ENCODE measurements around the gene ANKRD13B. TPM values are rescaled to one million over a fixed set of nuclear protein-coding genes. Genes with fewer than 3 reads are reported as not detected.
A peak's percentile ranks its signal among the peaks of the same experiment; 100 is the strongest.

Gene ANKRD13B
- total RNA-seq, 1 donor from 2014 or later: 34.1 TPM

DNA sequence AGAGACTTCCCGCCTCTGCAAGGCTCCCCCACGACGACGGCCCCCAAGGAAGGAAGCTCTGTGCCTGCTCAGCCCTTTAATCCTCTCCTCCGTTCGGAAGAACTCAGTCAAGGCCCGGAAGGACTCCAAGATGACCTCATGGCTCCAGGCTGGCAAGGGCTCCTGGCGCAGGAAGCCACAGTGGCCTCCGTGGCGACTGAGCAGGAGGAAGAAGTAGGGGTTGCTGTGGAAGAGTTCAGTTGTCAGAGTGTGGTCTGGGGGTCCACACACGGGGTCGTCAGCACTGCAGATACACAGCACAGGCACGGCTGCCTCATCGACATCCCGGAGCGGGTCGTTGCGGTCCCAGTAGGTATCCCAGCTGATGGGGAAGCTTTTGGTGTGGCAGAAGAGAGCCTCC lies 30.3 kb upstream of the ANKRD13B start:
- H3K27me3 Mint-ChIP-seq (ENCODE audit: low read depth): no peaks in the 10 kb centered on the region
- intact Hi-C loops (cut with micrococcal nuclease): loop anchor here (10.0 kb wide), 1 partner anchor 418 kb away; no protein-coding TSS in a partner anchor
- H3K27ac Mint-ChIP-seq: no peak overlapping the region
- H3K9me3 Mint-ChIP-seq: no peaks in the 10 kb centered on the region
- H3K4me1 Mint-ChIP-seq (ENCODE audit: low read depth): peaks cover 28% of the 10 kb centered on the region
- no peak overlapping the region for H3K4me3 Mint-ChIP-seq (ENCODE audit: low read depth)
- peaks cover 47% of the 10 kb centered on the region for H3K36me3 Mint-ChIP-seq (ENCODE audit: low read depth)
- DNase-seq (ENCODE audit: low spot score): no peak

DNA sequence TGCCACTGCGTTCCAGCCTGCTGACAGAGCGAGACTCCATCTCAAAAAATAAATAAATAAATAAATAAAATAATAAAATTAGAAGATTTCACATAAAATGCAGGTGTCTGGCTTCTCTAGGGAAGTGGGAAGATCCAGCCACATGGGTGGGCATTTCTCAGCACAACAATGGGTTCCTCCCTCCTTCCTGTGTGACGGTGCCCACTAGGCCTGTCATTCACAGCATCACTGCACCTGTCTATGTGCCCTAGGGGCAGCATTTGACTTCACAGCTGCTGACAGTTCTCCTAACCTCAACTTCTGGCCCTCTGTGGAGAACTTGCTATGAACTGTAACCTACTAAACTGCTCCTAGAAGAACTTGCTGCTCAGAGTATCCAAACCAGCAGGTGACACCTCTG lies 29.1 kb upstream of the ANKRD13B start:
- no peak overlapping the region for H3K27ac Mint-ChIP-seq
- H3K36me3 Mint-ChIP-seq (ENCODE audit: low read depth): peaks cover 50% of the 10 kb centered on the region
- no peak for DNase-seq (ENCODE audit: low spot score)
- intact Hi-C loops (cut with micrococcal nuclease): loop anchor here (10.0 kb wide), 1 partner anchor 419 kb away; no protein-coding TSS in a partner anchor
- peaks cover 22% of the 10 kb centered on the region for H3K4me1 Mint-ChIP-seq (ENCODE audit: low read depth)
- H3K4me3 Mint-ChIP-seq (ENCODE audit: low read depth): peak overlapping the region; percentile 60
- no peaks in the 10 kb centered on the region for H3K27me3 Mint-ChIP-seq (ENCODE audit: low read depth)
- H3K9me3 Mint-ChIP-seq: no peaks in the 10 kb centered on the region

DNA sequence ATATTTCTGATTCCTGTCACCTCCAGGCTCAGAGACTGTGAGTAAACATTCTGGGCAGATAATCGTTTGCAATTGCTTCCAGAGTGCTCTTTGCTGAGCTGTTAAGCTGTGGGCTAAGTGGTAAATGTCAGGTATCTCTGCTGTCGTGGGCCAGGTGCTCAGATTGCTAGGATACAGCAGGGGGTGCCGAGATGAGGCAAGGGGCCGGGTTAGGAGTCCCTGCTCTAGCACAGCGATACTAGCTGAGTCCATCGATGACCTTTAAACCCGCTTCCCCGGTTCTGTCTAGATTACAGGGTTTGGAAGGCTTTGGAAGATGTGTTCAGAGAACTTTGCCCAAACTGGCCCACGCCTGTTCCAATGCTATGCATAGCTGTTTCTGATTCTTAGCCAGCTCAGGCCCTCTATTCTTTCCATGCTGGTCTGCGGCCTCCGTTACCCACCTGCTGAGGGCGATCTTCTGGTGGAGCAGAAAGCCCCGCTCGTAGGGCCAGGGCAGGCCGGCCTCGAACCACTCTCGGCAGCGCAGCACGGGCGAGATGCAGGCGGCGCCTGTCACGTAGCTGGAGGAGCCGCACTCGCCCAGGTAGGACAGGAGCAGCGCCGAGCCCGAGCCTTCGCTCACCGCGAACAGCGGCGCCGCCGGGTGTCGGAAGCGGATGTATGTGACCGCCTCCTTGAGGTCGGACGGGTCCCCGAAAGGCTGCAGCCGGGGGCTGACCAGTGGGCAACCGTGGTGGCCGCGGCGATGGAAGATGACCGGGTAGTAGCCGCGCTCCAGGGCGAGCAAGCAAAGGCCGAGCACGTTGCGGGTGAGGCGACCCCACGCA lies 27.1 kb upstream of the ANKRD13B start:
- H3K4me1 Mint-ChIP-seq (ENCODE audit: low read depth): peaks cover 25% of the 10 kb centered on the region
- DNase-seq (ENCODE audit: low spot score): peak; percentile 65
- peak overlapping the region; percentile 92 for H3K4me3 Mint-ChIP-seq (ENCODE audit: low read depth)
- H3K27me3 Mint-ChIP-seq (ENCODE audit: low read depth): no peaks in the 10 kb centered on the region
- intact Hi-C loops (cut with micrococcal nuclease): loop anchor here (5.0 to 10.0 kb wide), 4 partner anchors 174 to 421 kb away; partner anchors contain the start of genes NUFIP2, SSH2 and TAOK1
- peak overlapping the region; percentile 87 for H3K27ac Mint-ChIP-seq
- no peaks in the 10 kb centered on the region for H3K9me3 Mint-ChIP-seq
- H3K36me3 Mint-ChIP-seq (ENCODE audit: low read depth): peaks cover 43% of the 10 kb centered on the region

DNA sequence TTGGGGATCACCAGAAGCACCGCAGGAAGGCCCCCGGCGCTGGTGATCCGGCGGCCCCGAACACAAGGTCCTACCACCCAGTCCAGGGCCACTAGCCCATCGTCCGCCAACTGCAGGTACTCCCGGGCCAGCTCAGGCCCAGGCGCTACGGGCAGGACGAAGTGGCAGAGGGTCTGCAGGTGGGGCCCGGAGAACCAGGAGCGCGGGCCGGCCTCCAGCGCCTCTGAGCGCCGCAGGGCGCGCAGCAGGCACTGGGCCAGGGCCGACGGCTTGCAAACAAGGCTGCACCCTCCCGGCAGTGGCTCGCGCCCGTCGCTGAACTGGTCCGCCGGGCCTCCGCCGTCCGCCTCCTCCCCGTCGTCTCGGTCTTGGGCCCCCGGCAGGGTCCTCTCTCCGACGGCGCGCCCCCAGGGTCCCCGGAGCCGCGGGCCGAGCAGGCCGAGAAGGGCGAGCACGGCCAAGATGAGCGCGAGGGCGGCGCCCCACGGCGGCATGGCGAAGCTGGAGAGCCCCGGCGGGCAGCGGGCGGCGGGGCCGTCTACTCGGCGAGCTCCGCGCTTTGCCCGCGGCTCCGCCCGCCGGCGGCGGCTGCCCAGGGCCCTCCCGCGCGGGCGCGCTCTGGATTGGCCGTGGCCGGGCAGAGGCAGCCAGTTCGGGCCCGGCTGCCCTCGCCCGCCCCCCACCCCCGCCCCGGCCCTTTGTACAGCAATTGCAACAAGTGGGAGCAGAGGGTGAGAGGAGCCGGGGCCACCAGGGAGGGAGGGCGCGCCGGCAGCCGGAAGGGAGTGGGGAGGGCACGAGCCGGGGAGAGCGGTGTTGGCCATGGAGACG lies 26.2 kb upstream of the ANKRD13B start, which contains the start of gene ABHD15:
Gene ABHD15 (minus strand): TSS at position 565 of the 831 bp plus-strand sequence. CDS start 71 bp downstream, at position 494.
- H3K27ac Mint-ChIP-seq: peak within 1 kb of the TSS; percentile 96
- DNase-seq (ENCODE audit: low spot score): peak; percentile 70
- H3K9me3 Mint-ChIP-seq: no peaks in the 10 kb centered on the region
- peaks cover 39% of the 10 kb centered on the region for H3K36me3 Mint-ChIP-seq (ENCODE audit: low read depth)
- H3K4me3 Mint-ChIP-seq (ENCODE audit: low read depth): peak within 1 kb of the TSS; percentile 94
- H3K27me3 Mint-ChIP-seq (ENCODE audit: low read depth): no peaks in the 10 kb centered on the region
- H3K4me1 Mint-ChIP-seq (ENCODE audit: low read depth): peaks cover 28% of the 10 kb centered on the region
- intact Hi-C loops (cut with micrococcal nuclease): loop anchor here (5.0 to 10.0 kb wide), 4 partner anchors 174 to 422 kb away; partner anchors contain the start of genes NUFIP2, SSH2 and TAOK1

DNA sequence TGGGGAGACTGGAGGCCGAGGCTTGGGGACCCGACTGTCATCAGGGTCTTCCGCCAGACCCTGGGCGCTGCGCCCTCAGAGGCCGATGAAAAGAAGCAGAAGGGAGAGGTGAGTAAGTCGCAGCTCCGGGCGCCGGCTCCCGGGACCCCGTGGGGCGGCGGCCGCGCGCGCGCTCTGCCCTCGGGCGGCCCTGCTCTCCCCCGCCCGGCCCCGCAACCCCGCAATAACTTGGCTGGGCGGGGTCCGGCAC lies 25.7 kb upstream of the ANKRD13B start:
- Mint-ChIP-seq H3K36me3 (ENCODE audit: low read depth) (peaks cover 33% of the 10 kb centered on the region), H3K27ac (peak overlapping the region; percentile 96), H3K4me1 (ENCODE audit: low read depth) (peaks cover 25% of the 10 kb centered on the region), H3K27me3 (ENCODE audit: low read depth) (no peaks in the 10 kb centered on the region), H3K4me3 (ENCODE audit: low read depth) (peak overlapping the region; percentile 94), H3K9me3 (no peaks in the 10 kb centered on the region)
- intact Hi-C loops (cut with micrococcal nuclease): loop anchor here (5.0 to 10.0 kb wide), 4 partner anchors 175 to 422 kb away; partner anchors contain the start of genes NUFIP2, SSH2 and TAOK1
- DNase-seq (ENCODE audit: low spot score): no peak

DNA sequence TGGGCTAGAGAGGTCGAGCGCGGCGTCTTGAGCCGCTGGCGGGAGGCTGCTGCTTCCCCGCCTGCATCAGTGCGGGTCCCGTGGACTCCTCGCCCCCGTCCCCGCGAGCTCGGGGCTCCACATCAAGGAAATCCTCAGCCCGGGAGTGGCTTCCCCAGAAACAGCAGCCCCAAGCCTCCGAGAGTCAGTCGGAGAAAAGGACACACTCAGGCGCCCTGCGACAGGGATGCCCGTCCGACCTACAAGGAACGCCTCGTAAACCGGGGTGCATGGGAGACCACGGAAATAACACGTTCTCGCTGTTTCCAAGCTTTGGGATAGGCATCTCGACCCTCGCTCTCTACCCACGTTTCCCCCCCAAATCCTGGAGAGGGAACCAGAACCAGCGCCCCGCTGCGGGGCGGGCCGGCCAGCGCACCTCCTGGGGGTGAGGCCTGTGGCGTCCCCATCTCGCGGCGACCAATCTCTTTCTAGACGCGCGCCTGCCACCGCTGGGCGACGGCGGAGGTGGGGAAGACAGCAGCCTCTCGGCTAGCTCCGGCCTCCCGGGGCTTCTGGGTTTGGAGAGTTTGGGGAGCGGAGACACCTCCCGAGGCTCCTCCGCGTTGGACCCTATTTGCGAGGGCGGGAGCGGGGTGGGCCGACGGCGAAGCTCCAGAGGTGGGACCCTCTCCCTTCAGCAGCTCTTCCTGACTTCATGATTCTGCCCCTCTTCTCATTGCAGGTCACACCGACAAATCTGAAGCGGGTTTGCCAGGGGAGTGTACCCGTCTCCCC lies 25.2 kb upstream of the ANKRD13B start:
- peak overlapping the region; percentile 94 for H3K4me3 Mint-ChIP-seq (ENCODE audit: low read depth)
- peak; percentile 79 for DNase-seq (ENCODE audit: low spot score)
- H3K27ac Mint-ChIP-seq: peak overlapping the region; percentile 96
- H3K36me3 Mint-ChIP-seq (ENCODE audit: low read depth): peaks cover 28% of the 10 kb centered on the region
- H3K4me1 Mint-ChIP-seq (ENCODE audit: low read depth): peaks cover 25% of the 10 kb centered on the region
- H3K27me3 Mint-ChIP-seq (ENCODE audit: low read depth): no peaks in the 10 kb centered on the region
- no peaks in the 10 kb centered on the region for H3K9me3 Mint-ChIP-seq
- intact Hi-C loops (cut with micrococcal nuclease): loop anchor here (1.0 to 10.0 kb wide), 6 partner anchors 22 to 423 kb away; partner anchors contain the start of genes GIT1, NUFIP2, SSH2 and TAOK1

DNA sequence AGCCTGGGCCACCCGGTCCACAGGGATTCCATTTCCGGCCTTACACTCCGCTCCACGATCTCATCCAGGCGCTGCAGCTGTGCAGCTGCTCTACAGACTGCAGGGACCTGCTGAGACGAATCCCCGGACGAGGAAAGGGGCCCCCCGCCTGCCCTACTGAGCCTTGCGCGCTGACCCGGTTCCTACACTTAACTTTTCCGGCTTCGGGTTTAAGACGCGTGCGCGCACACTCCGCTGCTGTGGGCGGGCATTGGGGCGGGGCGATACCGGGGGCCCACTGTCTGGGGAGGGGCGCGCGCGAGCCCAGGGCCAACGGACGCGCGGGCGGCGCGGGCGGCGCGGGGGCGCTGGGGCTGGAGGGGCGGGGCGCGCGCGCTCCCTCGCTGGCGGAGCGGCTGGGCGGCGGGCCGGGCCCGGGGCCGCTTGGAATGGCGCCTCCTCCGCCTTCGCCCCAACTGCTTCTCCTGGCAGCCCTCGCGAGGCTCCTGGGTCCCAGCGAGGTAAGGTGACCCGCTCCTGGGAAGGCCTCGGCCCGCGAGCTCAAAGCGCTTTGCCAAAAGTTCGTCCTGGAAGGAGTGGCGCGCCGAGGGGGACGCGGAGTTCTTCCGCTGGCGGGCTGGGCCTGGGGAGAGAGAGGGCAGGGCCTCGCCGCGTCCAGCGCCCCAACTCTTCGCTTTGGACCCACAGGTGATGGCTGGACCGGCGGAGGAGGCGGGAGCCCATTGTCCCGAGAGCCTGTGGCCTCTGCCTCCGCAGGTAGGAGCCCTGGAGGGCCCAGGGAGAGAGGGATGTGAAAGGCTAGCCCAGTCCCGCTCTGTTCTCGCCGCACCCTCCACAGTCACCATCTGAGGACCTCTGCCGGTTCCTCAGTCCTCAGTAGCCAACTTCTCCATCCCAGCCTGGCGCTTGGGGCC lies 24.3 kb upstream of the ANKRD13B start, which contains the start of gene TP53I13:
Gene TP53I13 (plus strand): TSS at position 371 of the 914 bp plus-strand sequence. CDS start 58 bp downstream, at position 429.
- peaks cover 25% of the 10 kb centered on the region for H3K4me1 Mint-ChIP-seq (ENCODE audit: low read depth)
- H3K27me3 Mint-ChIP-seq (ENCODE audit: low read depth): no peaks in the 10 kb centered on the region
- no peaks in the 10 kb centered on the region for H3K9me3 Mint-ChIP-seq
- peaks cover 31% of the 10 kb centered on the region for H3K36me3 Mint-ChIP-seq (ENCODE audit: low read depth)
- intact Hi-C loops (cut with micrococcal nuclease): loop anchor here (1.0 to 10.0 kb wide), 6 partner anchors 21 to 424 kb away; partner anchors contain the start of genes GIT1, NUFIP2, SSH2 and TAOK1
- H3K27ac Mint-ChIP-seq: peak within 1 kb of the TSS; percentile 96
- peak within 1 kb of the TSS; percentile 94 for H3K4me3 Mint-ChIP-seq (ENCODE audit: low read depth)
- DNase-seq (ENCODE audit: low spot score): peak; percentile 85

DNA sequence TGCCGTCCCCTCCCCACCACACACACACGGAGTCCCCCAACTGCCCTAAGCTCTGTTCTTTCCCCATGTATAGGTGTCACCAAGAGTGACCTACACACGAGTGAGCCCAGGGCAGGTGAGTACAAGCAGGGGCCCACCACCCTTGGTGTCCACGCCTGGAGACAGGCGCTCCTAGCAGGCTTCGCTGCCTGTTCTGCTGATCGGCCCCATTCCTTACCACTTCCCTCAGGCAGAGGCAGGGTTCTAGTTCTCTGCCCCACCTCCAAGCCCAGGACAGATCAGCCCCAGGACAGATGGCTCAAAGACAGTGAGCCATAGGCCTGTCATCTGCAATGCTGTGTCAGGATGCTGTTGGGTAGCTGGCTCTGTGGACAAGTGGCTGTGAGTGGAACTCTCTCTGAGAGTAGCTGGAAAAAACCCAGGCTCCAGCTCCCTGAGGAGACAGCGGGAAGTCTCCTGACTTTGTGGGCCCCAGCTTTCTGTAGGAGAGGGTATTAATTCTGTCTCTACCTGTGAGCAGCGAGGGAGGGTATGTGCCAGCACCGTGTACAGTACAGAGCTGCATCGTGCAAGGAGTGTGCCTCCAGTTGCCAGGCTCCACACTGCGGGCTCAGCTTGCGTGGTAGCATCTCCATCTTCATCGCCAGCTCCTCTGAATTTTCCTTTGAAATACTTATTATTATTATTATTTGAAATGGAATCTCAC lies 23.5 kb upstream of the ANKRD13B start:
- Mint-ChIP-seq H3K27me3 (ENCODE audit: low read depth) (no peaks in the 10 kb centered on the region), H3K4me3 (ENCODE audit: low read depth) (peak overlapping the region; percentile 84), H3K27ac (peak overlapping the region; percentile 51), H3K4me1 (ENCODE audit: low read depth) (peaks cover 19% of the 10 kb centered on the region), H3K36me3 (ENCODE audit: low read depth) (peaks cover 32% of the 10 kb centered on the region), H3K9me3 (no peaks in the 10 kb centered on the region)
- intact Hi-C loops (cut with micrococcal nuclease): loop anchor here (5.0 to 10.0 kb wide), 4 partner anchors 177 to 425 kb away; partner anchors contain the start of genes NUFIP2, SSH2 and TAOK1
- no peak for DNase-seq (ENCODE audit: low spot score)

DNA sequence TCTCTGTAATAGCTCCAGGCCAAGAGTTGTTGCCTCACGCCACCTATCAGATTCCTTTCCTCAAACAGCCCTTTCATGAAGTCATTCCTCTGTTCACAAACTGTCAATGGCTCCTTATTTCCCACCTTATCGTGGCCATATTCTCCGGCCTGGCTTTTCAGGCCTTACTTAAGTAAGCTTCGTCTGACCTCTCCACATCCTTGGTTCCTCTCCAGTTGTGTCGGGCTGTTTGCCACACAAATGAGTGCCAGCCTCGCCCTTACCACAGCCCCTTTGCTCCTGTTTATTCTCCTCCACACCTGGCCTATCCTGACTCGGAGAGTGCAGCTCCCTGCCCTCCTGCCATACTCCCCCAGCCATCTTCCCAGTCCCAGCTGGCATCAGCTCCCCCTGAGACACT lies 22.4 kb upstream of the ANKRD13B start:
- intact Hi-C loops (cut with micrococcal nuclease): no loop called here
- DNase-seq (ENCODE audit: low spot score): no peak
- H3K36me3 Mint-ChIP-seq (ENCODE audit: low read depth): peaks cover 43% of the 10 kb centered on the region
- H3K4me3 Mint-ChIP-seq (ENCODE audit: low read depth): peak overlapping the region; percentile 49
- H3K27me3 Mint-ChIP-seq (ENCODE audit: low read depth): no peaks in the 10 kb centered on the region
- H3K9me3 Mint-ChIP-seq: no peaks in the 10 kb centered on the region
- H3K4me1 Mint-ChIP-seq (ENCODE audit: low read depth): peaks cover 16% of the 10 kb centered on the region
- H3K27ac Mint-ChIP-seq: no peak overlapping the region

DNA sequence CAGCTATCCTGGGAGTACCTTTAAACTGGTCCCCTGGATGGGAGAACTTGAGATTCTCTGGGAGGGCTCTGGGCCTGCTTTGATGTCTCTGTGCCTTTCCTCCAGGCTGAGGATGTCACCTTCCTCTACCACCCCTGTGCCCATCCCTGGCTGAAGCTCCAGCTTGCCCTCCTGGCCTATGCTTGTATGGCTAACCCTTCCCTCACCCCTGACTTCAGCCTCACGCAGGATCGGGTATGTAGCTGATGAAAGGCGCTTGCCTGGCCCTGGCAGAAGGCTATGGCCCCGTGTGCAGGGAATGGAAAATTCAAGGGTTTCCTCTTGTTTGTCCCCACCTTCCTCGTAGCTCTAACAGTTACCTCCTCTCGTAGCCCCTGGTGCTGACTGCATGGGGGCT lies 21.4 kb upstream of the ANKRD13B start:
- Mint-ChIP-seq H3K4me1 (ENCODE audit: low read depth) (peaks cover 11% of the 10 kb centered on the region), H3K27me3 (ENCODE audit: low read depth) (no peaks in the 10 kb centered on the region), H3K27ac (no peak overlapping the region), H3K9me3 (no peaks in the 10 kb centered on the region), H3K4me3 (ENCODE audit: low read depth) (no peak overlapping the region), H3K36me3 (ENCODE audit: low read depth) (peaks cover 42% of the 10 kb centered on the region)
- DNase-seq (ENCODE audit: low spot score): no peak
- intact Hi-C loops (cut with micrococcal nuclease): no loop called here
